ENCODE data around the gene GABPA.
"Not testable (repeated sequence)": the region's sequence is repeated elsewhere in the genome, so short reads cannot be mapped to it uniquely, and the experiment has no call there.

Gene GABPA

DNA sequence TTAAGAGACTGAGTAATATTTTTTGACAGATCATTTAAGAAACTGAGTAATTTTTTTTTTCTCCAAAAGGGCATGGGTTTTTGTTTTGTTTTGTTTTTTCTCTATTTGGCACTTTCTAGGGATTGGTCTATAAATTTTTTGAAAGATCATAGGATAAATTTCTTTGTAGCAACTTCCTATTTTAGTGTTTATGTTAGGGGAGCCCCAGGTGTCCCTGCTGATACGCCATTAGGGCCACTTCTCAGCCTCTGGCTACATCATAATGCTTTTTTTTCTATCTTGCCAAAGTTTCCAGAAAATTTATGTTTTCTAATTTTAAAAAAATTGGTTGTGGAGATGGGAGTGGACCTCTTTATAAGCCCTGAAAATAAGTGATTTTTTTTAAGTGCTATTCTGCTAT, 2.6 kb downstream of the GABPA start:
- DNase-seq (ENCODE audit: low read depth, low spot score), result no peak

- DNase-seq (ENCODE audit: low read depth, low spot score), result no peak
These were observed 8.1 kb downstream of the GABPA start for GRCh38 chr21:25742900-25743299.

- no peak for DNase-seq (ENCODE audit: low read depth, low spot score)
These were observed 10.1 kb downstream of the GABPA start for GRCh38 chr21:25744854-25745253.

DNA sequence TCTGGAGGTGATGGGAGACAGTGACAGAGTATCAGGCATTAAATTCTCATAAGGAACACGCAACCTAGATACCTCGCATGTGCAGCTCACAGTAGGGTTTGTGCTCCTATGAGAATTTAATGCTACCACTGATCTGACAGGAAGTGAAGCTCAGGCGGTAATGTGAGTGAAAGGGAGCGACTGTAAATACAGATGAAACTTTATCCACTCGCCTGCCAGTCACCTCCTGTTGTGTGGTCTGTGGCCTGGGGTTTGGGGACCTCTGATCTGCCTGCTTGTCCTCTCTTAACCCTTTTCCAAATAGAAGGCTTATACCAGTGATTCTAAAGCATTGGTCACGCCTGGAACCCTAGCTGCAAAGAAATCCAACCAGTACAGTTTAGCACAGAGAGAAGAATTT, 15.3 kb downstream of the GABPA start:
- no peak for DNase-seq (ENCODE audit: low read depth, low spot score)

DNA sequence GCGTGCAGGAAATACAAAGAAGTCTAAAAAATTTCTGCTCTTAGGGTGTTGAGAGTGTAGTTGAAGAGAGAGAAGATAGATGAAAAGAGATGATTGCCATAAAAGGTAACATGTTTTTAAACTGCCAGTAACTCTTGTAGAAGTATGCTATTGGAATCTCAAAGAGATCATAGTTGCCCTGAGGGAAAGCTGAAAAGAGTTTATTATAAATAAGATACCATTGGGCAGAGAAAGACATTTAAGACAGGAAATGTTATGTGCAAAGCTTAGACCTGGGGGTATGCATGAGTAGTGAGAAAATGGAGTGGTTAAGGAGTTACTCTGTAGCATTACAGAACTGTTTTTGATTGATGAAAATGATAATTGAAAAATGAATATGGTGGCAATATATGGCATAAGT, 17.6 kb downstream of the GABPA start:
- DNase-seq (ENCODE audit: low read depth, low spot score), result no peak

- no peak for DNase-seq (ENCODE audit: low read depth, low spot score)
These were observed 21.6 kb downstream of the GABPA start for GRCh38 chr21:25756190-25756932.

GRCh38 chr21:25757531-25757930, 22.8 kb downstream of the GABPA start:
- DNase-seq (ENCODE audit: low read depth, low spot score), result no peak

DNA sequence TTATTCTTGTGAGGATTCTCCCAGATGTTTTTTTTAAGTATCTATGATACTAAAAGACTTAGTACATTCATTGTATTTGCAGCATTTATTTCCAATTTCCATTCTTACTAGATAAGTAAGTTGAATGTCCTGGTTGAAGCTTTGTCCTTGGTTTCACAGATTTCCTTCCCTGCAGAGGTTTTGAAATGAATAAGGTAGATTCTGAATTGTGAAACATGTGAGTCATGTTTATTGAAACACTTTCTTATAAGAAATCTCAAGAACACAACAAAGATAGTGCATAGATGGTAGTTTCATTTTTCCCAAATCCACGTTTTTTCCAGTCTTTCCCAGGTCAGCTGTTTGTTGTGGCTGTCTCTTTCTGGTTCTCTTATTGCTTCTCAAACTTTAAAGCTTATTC, 24.8 kb downstream of the GABPA start:
- DNase-seq (ENCODE audit: low read depth, low spot score), result no peak

DNA sequence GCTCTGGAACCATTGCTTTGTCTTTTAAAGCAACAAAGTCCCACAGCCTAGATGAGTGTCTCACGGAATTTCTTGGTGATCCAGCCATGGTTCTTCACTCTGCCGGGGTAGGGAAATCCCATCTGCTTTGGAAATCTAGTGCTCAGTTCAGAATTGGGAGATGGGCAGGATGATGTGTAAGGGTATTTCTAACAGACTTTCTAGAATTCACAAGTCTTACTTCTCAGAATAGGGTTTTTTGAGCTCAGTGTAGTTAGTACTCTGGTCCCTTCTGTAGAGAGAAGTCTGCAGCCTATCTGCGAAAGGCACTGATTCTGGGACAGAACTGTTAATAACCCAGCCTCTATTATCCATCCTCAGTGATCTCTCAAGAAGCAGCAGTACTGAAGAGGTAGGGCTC, 25.3 kb downstream of the GABPA start:
- no peak for DNase-seq (ENCODE audit: low read depth, low spot score)

- no peak for DNase-seq (ENCODE audit: low read depth, low spot score)
These were observed 25.9 kb downstream of the GABPA start for GRCh38 chr21:25760677-25761076.

GRCh38 chr21:25764065-25764464, 29.3 kb downstream of the GABPA start:
- DNase-seq (ENCODE audit: low read depth, low spot score), result no peak

DNA sequence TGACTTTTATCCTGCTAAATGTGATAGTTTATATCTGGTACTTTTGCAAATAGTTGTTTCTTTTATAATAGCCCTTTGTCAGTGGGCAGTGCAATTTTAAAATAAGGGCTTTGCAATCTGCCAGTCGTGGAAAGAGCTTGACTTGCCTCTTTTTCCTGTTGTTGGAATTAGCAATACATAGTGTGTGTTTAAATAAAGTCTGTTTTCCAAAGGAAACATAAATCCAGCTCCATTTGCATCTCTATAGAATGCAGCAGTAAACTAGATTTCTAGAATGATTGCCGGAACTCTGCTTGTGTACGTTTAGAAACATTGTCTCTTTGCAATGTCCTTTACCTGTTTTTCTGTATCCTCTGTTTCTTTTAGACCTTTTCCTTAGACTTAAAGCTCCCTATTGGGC, 33.1 kb downstream of the GABPA start:
- no peak for DNase-seq (ENCODE audit: low read depth, low spot score)

DNA sequence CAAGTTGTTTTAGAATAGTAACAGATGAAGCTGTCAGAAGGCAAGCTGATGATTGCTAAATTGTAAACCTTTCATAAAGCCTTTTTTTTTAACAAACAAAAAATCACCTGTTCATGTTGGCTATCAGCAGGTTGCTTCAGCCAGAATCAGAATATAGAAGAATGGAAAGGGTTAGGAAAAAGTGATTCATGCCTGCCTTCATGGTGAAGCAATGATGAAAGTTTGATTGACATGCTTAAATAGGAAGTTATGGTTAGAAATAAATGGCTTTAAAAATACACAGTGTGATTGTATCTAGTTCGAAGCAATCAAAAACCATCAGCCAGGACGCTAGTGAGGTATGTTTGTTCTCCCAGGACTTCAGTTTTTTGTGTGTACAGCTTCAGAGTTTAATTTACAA, 37.9 kb downstream of the GABPA start:
- DNase-seq (ENCODE audit: low read depth, low spot score), result no peak

DNA sequence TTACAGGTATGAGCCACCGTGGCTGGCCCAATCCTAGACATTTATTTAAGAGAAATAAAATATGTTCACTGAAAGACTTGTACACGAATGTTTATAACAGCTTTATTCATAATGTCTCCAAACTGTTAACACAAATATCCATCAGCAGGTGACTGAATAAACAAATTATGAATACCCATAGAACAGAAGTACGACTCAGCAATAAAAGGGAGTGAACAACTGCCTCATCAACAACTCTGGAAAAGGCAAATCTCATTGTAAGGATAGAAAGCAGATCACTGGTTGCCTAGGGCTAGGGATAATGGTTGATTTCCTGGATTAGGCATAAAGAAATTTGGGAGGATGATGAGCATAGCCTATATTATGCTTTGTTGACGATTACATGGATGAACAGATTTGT, 41.7 kb downstream of the GABPA start:
- DNase-seq (ENCODE audit: low read depth, low spot score), result no peak

DNA sequence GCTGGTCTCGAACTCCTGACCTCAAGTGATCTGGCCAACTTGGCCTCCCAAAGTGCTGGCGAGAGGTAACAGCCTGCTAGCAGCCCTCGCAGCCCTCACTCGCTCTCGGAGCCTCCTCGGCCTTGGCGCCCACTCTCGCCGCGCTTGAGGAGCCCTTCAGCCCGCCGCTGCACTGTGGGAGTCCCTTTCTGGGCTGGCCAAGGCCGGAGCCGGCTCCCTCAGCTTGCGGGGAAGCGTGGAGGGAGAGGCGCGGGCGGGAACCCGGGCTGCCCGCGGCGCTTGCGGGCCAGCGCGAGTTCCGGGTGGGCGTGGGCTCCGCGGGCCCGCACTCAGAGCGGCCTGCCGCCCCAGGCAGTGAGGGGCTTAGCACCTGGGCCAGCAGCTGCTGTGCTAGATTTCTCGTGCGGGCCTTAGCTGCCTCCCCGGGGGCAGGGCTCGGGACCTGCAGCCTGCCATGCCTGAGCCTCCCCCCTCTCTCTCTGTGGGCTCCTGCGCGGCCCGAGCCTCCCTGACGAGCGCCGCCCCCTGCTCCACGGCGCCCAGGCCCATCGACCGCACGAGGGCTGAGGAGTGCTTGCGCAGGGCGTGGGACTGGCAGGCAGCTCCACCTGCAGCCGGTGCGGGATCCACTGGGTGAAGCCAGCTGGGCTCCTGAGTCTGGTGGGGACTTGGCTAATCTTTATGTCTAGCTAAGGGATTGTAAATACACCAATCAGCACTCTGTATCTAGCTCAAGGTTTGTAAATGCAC, 43.5 kb downstream of the GABPA start:
- DNase-seq (ENCODE audit: low read depth, low spot score), result not testable (repeated sequence)

GRCh38 chr21:25788677-25789076, 53.9 kb downstream of the GABPA start:
- no peak for DNase-seq (ENCODE audit: low read depth, low spot score)

DNA sequence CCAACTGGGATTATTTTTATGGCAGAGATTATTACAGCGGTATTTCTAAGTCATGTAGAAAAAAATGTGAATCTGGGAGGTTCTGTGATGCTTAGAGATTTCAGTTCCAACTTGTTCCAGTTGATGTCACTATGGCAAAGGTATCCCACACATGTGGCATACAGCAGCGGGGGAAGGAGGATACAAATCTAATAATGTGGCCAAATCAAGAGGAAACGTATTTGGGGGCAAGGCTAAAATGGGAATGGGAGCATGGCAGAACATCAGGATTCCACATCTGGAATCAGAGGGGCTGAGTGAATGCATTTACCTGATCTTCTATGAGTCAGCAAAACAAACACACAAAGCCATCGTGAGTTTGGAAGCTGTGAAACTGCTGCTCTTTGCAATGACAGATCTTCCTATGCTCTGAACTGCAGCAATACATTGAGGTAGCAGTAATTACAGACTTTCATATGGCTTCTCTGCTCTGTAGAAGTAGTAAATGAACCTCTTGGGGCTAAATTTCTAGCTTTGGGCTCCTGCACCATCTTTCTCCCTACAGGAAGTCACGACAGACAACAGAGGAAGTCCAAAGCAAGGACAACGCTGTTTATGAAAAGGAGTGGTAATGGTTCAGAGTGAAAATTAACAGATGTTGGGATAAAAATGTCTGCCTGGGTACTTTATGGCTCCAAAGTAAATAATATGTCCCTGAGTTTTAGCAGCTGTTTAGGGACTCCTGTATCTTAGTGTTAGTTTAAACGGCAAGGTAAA, 55.5 kb downstream of the GABPA start:
- DNase-seq (ENCODE audit: low read depth, low spot score), result peak; percentile 52

DNA sequence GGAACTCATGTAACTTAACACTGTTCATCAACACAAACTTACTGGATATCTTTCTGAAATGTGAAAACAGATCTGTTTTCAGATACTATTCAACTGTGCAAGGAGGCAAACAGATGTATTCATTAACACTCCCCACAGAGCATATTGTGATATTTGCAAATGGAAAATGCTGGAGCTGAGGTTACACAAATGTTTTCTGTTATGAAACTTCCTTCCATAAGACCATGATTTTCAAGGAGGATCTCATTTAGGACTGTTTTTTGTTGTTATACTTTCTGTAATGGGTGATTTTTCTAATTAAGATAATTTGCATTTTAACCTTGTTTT, 56.1 kb downstream of the GABPA start:
- DNase-seq (ENCODE audit: low read depth, low spot score), result no peak

- no peak for DNase-seq (ENCODE audit: low read depth, low spot score)
These were observed 56.5 kb downstream of the GABPA start for GRCh38 chr21:25791319-25791718.

GRCh38 chr21:25801217-25802014, 66.6 kb downstream of the GABPA start:
- DNase-seq (ENCODE audit: low read depth, low spot score), result peak; percentile 78

DNA sequence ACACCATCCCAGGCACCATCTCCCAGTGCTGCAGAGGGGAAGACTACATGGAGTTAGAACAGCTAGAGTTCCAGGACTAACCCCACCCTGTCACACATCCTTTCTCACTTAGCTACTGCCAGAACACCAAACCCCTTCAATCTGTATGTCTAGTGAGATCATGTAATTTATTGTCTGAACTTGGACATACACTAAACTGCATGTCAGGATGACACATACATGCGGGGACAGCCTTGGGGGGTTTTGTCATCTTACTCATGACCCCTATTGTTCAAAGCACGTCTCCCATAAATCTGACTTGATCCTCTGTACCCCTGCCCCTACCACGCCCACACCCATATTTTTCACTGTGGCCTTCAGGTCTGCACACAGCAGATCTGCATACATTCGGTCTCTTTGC, 71.3 kb downstream of the GABPA start:
- no peak for DNase-seq (ENCODE audit: low read depth, low spot score)

GRCh38 chr21:25807191-25807590, 72.4 kb downstream of the GABPA start:
- DNase-seq (ENCODE audit: low read depth, low spot score), result no peak
